H4 (cell line): ENCODE data around the gene RTN4RL1. TPM values are rescaled to one million over a fixed set of nuclear protein-coding genes. Genes with fewer than 3 reads are reported as not detected.
"Not testable (repeated sequence)": the region's sequence is repeated elsewhere in the genome, so short reads cannot be mapped to it uniquely, and the experiment has no call there.

ENCODE experiments used
- DNase-seq: peaks from one replicate; pipeline ENCODE4 v3.0.0-alpha.2; 2015; ENCODE audit warnings: low spot score
- total RNA-seq: library from RNA; depleted of rRNA; stranded (reverse); fragments of >200 nt; shearing (Covaris generic); gene quantifications from 2 replicates; pipeline ENCODE4 v1.2.3, GENCODE V29; 2014

The RTN4RL1 gene
- total RNA-seq, 1 experiment from 2014 or later, result 0.48 TPM

DNA sequence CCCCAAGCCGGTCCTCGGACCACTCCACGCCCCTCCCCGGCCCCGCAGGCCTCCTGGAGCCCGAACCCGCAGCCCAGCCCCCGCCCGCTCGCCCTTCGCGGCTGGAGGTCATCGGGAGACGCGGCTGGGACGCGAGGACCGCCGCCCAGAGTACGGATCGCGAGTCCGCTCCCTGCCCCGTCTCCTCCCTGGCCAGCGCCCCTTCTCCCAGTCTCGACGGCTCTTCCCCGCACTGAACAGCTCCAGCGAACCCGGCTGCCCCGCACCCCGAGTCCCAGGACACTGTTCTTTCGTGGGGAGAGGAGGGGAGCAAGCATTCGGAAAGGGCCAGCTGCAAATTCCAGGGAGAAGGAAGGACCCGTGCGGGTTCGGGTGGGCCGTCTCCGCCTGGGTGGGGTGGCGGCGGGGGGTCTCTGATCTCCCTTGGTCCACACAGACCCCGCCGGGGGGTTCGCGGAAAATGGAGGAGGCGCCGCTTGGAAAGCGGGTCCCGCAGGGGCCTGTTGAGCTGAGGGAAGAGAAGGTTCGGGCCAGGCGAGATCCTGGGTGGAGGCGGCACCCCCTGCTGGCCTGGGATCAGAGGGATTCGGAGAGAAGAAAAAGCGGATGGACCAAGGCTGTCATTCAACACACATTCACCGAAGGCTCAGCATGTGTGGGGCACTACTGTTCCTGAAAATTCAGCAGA, 632 bp upstream of the RTN4RL1 start:
- peak; percentile 36 for DNase-seq

DNA sequence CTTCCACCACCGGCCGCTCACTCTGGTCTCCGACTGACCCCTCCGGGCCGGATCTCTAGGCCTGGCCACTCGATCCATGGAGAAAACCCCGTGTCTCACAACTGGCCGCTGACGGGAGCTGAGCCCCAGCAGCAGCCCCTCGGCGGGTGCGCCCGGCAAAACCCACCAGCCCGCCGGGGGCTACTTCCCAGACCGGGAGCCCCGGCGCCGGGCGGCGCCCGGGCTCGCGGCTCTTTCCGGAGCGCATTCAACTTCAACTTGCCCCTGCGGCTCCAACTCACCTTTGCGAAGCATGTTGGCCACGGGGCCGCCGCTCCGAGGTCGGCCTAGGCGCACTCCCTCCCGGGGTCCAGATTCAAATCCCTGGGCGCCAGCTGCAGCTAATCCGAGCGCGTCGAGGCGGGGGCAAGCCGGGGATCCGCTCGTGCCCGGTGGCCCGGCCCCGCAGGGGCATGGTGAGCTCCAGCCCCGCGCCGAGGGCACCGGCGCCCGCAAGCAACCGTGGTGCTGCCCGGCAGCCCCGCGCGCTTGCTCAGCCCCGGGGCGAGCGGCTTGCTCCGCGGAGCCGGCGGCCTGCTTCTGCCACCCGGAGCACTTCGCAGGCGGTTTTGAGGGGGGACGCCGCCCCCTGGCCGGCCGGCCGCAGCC, 438 bp downstream of the RTN4RL1 start:
- no peak for DNase-seq

DNA sequence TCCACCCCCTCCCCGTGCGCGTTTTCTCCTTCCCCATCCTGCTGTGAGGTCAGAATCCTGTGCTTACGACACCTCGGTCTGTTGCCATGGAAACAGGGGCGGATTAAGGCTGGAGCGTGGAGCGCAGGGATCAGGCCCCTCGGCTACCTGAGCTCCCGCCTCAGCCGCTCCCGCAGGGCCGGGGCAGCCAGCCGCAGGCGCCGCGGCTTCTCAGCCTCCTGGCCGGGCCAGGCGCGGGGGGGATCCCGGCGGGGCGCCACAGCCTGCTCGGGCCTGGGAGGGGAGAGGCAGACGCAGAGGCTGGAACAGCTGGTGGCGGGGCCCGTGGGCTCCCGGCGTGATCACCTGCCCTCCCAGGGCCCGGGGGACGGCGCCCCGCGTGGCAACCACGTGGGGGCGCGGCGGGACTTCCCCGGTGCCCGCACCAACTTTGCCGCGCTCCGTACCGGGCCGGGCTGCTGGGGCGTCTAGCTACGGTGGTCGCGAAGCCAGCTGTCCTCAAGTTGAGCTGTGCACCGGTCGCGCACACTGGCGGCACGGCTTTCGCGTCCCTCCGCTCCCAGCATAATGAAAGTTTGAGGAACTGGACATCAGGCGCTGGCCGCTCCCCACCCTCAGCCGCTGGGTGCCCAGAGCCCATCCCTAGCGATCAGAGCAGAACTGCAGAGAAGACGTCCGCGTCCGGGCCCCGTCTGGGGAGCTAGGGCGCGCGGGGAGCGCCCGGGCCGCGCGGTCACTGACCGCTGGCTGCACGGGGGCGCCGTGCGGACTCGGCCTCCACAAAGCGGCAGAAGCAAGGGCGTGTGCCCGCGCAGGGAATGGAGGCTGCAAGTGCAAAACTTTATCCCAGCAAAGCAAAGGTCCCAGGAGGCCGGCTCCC, 1.2 kb downstream of the RTN4RL1 start:
- no peak for DNase-seq

DNA sequence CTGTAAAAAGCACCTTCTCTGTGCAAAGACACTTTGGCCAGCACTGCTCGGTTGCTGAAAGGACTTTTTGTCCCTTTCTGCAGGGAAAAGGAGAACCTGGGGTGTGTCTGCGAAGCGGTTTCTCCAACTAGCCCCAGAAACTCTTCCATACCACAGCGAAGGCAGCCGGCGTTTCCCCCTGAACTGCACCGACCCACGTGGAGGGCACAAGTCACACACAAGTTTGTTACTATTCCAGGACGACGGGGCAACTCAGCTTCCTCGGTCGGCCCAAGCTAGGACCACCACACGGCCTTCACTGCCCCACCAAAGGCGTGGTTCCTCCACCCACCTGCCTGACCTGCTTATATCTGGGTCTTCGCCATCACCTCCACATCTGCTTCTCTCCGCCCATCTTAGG, 1.9 kb downstream of the RTN4RL1 start:
- no peak for DNase-seq

DNA sequence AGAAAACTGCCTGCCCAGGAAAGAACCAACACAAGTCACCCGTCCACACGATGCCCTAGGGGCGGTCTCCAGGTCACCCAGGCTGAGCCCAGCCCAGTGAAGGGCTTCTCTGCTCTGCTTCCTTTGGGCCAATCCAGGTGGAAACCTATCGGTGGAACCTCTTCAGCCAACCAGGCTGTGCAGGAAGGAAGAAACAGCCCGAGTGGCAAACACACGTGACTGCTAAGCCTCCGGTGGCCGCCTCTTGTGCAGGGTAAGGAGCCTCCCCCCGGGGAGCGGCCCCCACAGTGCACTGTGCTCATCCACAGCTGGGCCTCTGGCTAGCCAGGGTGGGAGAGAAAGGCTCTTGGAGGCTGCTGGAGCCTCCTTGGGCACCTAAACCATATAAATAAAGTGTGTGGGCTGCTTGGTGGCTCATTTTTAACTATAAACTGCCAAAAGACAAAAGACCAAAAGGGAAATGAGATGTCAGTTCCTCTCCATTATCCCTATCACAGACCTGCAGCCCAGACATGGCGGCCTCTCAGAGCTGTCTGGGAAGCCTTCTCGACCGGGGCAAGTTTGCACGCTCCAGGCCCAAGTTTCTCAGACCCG, 2.4 kb downstream of the RTN4RL1 start:
- no peak for DNase-seq

DNA sequence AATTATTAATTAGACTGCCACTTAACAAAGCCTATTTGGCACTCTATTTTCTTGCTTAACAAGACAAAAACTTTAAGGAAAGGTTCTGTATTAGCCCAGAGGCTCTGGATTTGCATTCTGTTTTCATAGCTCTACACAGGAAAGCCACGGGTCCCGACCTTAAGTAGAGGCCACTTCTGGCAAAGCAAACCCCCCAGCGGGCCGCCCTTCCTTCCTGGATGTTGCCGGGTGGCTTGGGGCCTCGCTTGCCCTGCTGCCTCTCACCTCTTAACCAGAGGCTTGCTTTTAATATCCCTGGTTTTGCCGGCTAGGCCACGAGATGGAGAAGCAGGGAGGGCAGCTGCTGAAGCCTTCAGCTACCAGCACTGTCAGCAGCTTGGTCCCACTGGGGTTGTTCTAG, 4.4 kb downstream of the RTN4RL1 start:
- no peak for DNase-seq

DNA sequence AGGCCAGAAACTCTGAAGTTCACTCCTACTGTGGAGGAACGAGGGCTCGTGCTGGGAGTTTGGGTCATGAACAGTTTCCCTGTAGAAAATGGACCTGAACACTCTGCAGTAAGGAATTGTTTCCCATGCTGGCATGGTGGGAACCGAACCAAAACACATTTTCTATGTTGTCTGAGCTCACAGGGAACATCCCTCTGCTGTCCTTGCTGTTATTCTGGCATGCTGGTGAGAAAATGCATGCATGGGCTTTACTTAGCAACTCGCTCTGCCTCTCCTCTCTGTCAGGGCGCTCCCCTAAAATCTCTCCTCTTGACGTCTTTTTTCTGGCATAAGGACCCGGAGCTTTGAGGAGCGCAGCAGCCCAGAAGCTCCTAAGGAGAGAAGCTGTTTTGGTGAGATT, 5.4 kb downstream of the RTN4RL1 start:
- DNase-seq, result no peak

DNA sequence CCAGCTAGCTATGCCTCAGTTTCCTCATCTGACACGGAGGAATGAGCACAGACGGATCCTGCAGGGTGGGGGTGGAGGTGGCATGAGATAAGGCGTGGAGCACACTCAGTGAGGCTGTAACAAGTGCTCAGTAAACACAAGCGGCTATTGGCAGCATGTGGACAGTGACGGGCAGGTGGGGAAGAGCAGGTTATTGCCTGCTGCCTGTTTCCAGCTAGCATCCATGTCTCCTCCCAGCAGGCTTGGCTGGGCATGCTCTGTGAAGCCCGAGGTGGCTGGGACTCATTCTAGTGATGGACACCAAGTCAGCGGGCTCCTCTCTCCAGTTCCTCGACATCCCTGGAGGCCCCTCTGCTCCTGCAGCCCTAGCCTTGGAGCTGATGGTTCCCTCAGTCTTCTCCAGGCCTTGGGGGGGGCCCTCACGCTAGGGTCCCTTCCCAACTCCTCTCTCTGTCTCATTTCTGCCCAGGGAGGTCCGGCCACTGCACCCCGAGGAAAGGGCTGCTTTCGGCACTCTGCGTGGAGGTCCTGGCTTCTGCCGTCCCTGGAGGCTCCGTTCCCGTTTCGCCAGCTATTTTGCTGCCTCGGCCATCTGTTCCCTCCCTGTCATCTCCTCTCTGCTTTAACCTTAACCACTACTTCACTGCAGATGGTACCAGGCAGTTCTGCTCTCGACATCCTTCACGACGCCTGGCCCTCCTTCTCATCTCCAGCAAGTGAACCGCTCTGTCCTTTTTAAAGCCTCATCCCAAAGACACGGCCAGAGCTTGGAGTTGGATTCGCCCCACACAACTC, 6.2 kb downstream of the RTN4RL1 start:
- no peak for DNase-seq

DNA sequence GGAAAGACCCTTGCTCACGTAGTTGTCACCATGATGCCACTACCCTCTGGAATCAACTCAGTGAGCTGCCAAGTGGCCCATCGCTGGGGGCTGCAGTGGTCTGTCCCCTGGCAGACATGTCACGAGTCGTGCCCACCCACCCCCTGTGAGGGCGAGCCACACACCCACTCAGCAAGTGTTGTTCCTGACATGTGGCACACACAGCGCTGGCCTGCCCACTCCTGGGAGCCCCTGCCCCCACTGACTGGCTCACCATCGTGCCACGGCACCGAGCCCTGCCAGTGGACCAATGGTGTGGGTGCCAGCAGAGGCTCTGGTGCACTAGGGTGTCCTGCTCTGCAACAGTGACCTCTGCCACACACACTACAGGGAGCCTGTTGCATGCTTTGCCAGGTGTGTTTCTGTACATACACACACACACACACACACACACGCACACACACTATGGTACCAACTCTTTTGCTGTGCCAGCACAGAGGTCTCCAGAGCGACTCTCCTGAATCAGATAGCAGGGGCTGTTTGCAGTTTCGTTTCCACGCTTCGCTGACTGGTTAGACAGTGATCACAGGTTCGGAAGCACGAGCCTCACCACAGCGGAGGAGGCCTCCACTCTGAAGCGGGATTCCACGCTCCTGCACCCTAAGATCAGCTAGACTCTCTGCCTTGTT, 7.7 kb downstream of the RTN4RL1 start:
- no peak for DNase-seq

DNA sequence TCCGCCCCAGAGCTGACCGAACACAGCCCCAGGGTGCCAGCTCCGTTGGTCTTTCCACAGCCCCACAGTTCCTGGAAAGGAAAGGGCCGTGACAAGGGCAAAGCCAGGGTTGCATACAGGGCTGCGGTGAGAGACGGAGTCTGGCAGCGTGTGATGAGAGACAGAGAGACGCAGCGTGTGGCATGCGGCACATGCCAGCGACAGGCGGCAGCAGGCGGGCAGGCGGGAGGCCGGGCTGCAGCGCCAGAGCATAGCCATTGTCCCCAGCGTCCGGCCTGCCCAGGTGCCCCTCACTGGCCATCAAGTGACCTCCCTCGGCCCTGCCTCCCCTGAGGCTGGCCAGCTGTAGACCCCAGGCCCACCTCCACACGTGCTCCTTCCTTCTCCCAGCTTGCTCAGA, 8.6 kb downstream of the RTN4RL1 start:
- no peak for DNase-seq

DNA sequence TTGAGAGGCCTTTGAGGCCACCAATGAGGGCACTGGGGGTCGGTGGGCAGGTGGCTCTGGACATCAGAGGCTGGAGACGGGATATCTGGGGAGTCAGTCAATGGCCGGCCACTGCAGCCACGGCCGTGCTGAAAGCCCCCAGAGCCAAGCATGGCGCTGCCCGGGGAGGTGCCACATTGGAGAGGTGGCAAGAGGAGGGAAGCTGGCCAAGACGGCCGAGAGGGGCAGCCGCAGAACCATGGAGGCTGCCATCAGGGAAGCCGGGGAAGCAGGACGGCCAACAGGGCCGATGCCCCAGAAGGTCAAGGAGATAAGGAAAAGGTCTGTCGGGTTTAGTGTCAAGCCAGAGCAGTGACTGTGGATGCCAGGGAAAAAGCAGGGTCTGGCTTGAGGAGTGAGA, 9.8 kb downstream of the RTN4RL1 start:
- no peak for DNase-seq

DNA sequence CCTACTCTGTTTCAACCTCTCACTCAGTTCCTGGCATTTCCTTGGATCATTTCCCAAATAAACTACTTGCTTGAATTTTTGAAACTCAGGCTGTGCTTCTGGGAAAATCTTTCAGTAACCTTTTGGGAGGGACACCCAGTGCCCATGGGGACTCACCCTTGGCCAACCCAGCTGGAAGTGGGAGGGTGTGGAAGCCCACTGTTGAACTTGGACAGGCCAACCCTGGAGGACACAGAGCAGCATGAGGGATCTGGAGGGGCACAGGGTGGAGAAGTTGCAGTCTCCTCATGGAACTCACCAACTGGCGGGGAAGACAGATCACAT, 11.2 kb downstream of the RTN4RL1 start:
- DNase-seq, result no peak

DNA sequence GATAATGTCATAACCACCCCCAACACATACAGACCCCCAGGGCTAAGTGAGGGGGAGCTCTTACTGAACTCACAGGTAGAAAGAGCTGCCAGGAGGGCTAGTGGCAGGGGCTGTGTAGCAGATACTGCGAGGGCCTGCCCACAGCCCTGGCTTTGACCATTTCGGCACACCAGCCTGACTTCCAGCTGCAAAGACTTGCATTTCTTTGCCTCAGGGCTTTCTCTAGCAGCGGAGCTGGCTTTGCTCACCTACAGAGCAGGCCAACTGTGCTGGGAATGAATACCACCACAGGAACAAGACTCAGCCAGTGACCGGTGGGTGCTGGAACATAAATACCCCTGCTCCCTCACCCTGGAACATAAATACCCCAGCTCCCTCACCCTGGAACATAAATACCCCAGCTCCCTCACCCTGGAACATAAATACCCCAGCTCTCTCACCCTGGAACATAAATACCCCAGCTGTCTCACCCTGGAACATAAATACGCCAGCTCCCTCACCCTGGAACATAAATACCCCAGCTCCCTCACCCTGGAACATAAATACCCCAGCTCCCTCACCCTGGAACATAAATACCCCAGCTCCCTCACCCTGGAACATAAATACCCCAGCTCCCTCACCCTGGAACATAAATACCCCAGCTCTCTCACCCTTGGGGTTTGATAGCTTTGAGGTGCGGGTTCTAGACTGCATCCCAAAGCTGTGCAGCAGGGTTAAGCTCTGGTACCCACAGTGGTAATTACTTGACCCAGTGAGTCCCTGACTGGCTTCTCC, 11.7 kb downstream of the RTN4RL1 start:
- not testable (repeated sequence) for DNase-seq

DNA sequence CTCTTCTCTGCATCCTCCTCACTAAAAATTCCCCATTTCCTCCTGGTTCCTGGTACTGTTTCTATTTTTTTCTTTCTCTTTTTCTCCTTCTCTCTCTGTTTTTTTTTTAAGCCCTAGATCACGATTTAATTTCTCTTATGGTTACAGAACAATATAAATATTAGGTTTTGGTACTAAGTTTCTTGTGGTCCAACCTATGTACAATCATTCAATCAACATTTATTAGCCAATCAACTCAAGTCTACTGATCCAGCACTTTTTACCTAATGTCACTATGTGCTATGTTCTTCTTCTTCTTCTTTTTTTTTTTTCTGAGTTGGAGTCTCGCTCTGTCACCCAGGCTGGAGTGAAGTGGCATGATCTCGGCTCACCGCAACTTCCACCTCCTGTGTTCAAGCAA, 12.6 kb downstream of the RTN4RL1 start:
- DNase-seq, result no peak

DNA sequence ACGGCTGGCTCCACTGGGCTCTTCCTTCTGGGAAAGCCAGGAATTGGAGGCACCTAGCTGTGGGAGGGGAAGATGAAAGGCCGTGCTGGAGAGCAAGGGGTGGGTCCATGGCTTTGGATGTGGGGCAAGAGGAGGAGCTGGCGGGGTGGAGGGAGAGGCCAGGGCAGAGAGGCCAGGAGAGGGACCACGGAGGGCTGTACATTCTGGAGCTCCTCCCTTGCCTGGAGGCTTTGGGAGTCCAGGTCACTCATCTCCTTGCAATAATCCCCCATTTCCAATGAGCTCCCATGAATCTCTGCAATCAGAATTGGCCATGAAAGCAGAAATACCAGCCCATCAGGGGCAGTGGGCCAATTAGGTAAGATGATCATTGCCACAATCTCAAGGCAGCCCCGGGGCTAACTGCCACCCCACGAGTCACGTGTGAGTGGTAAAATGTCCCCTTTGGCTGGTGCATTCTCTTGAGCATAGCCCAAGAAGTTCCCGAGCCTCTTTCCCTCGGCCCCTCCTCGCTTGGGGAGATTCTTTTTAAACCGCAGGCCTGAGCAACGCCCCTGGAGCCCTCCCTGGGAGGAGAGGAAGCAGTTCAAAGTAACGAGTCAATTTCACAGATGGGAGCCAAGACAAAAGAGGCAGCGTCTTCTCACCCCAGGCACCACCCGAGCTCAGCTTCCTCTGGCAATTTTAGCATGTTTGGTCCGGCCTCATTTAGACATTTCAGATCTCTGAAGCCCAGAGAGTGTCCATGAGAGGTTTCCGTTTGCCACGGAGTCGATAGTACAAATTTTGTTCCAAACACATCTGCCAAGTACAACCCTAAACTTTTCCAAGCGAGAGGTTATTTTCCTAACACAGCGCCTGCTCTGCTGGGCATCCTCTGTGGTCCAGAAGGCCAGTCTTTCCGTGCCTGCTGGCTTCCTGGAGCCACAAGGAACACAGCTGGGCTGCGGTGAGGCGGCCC, 13.4 kb downstream of the RTN4RL1 start:
- DNase-seq, result peak; percentile 58

DNA sequence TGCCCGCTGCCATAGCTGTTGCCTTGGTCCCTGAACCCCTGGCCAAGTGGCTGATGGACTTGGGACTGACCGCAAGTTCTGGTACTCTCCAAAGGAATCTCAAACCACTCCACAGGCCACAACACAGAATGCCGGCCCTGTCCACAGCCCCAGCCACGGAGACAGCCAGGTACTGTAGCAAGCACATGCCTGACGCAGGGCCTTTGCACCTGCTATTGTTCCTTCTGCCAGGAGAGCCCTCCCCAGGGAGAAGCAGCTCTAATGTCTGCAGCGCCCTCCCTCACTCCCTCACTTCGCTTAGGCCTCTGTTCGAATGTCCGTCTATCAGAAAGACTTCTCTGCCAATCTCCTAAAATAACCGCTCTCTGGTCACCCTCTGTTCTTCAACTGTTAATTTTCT, 15.4 kb downstream of the RTN4RL1 start:
- no peak for DNase-seq

DNA sequence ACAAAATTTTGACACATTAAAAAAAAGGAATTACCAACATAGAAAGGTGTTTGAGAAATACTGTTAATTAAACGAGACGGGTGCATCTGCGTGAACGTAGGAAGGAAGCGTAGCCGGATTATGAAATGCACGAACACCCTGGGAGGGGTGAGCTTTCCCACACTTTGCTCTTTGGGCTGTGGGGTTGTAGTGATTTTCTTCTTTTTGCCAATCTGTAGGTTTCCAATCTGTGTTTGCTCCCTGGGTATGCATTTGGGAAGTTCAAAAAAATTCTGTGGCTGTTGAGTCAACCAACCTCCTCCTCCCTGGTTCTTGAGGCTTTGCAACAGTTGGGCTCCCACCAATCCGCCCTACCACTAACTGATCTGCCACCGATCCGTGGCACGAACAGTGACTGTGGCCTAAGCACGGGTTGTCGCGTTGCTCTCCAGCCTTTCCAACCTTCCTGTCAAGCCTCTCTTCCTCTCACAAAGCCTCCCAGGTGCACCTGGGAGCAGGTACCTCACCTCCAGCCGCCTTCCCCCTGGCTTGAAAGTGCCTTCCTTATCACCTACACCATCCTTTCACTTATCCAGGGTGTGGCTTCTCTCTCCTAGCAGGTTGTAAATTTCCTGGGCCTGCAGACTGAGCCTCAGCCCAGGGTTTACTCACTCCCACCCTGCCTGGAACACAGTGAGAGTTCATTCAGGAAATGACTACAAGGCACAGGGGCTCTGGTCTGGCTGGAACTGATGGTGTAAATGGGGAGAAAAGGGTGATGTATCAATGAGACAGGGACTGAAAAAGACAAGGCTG, 16.6 kb downstream of the RTN4RL1 start:
- no peak for DNase-seq

DNA sequence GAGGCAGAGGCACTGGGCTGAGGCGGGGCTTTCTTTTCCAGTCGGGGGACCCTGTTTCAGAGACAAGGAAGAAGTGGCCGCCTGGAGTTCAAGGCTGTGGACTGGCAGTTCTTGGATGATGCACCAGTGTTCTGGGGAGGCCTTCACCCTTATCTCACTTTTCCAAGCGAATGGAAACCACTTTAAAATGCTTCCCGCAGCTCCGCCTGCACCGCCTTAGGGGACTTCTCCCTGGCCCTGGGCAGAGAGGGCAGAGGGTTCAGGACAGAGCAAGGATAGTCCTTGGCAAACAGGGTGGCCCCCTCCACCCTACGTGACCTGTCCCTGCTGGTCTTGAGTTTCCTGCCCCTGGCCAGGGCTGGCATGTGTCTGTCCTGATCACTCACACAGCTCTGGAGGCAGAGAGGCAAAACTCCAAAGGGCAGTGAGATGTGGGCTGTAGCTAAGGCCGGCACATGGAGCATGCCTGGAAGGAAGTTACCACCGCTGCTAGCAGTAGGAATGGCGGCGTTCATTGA, 20.6 kb downstream of the RTN4RL1 start:
- DNase-seq, result no peak
